K562 (cell line): ENCODE measurements around the gene MIEF2. TPM values are rescaled to one million over a fixed set of nuclear protein-coding genes. Genes with fewer than 3 reads are reported as not detected.

Experiments
- CBX1 ChIP-seq: sonication (generic); IDR thresholded peaks from 2 replicates; pipeline ENCODE4 v1.6.1; 2016; ENCODE audit warnings: antibody characterized with exemption, low read depth, mild to moderate bottlenecking
- CXXC5 ChIP-seq: fragments of 250-450 bp; sonication (Bioruptor Pico); IDR thresholded peaks from 2 replicates; pipeline ENCODE4 v1.8.0; 2022; ENCODE audit warnings: inconsistent platforms, mild to moderate bottlenecking, moderate library complexity
- DACH1 ChIP-seq: fragments of 450-650 bp; IDR thresholded peaks from 2 replicates; pipeline ENCODE4 v1.6.1; 2018; ENCODE audit not compliant: partially characterized antibody
- ELF4 ChIP-seq: fragments of 450-650 bp; formaldehyde crosslinking; IDR thresholded peaks from 2 replicates; pipeline ENCODE4 v1.4.0; 2022; ENCODE audit warnings: missing genetic modification characterization
- FOXJ2 ChIP-seq: fragments of 200-800 bp; sonication (Bioruptor generic); IDR thresholded peaks from 2 replicates; pipeline ENCODE4 v1.6.1; 2016; ENCODE audit warnings: missing genetic modification characterization, missing compliant biosample characterization
- JUN ChIP-seq, 2 experiments: sonication (generic) in 1 of 2; formaldehyde crosslinking in 1 of 2; IDR thresholded peaks; 2 replicates each; pipeline versions ENCODE4 v1.6.1 to v1.8.0; 2012 to 2022; ENCODE audit warnings: borderline replicate concordance in 2 of 2, mild to moderate bottlenecking in 2 of 2, improper control_type of control experiment in 1 of 2, low read depth in 1 of 2, low read length in 1 of 2, missing genetic modification reagents in 1 of 2
- LEF1 ChIP-seq: fragments of 450-650 bp; IDR thresholded peaks from 2 replicates; pipeline ENCODE4 v1.6.1; 2016; ENCODE audit warnings: mild to moderate bottlenecking
- NFIC ChIP-seq: fragments of 450-650 bp; IDR thresholded peaks from 2 replicates; pipeline ENCODE4 v1.6.1; 2017; ENCODE audit warnings: mild to moderate bottlenecking, inconsistent platforms
- POLR3G ChIP-seq: IDR thresholded peaks from 2 replicates; pipeline ENCODE4 v1.6.1; 2011; ENCODE audit not compliant: insufficient read length, insufficient replicate concordance; ENCODE audit errors: extremely low read depth
- PTBP1 ChIP-seq: fragments of 200-400 bp; formaldehyde crosslinking; IDR thresholded peaks from 2 replicates; pipeline ENCODE4 v1.6.1; 2017; ENCODE audit warnings: low read depth, low read length
- SRSF9 ChIP-seq: fragments of 200-400 bp; formaldehyde crosslinking; IDR thresholded peaks from 2 replicates; pipeline ENCODE4 v1.6.1; 2017; ENCODE audit warnings: low read depth, low read length, borderline replicate concordance
- SUPT5H ChIP-seq: fragments of 450-650 bp; IDR thresholded peaks from 2 replicates; pipeline ENCODE4 v1.6.1; 2016
- ZC3H11A ChIP-seq: IDR thresholded peaks from 2 replicates; pipeline ENCODE4 v1.6.1; 2012; ENCODE audit warnings: low read depth, low read length, improper control_type of control experiment
- ZEB2 ChIP-seq: fragments of 450-650 bp; IDR thresholded peaks from 2 replicates; pipeline ENCODE4 v1.6.1; 2016
- ZNF354B ChIP-seq: fragments of 250-450 bp; sonication (Bioruptor Pico); IDR thresholded peaks from 2 replicates; pipeline ENCODE4 v1.4.0; 2020
- polyA plus RNA-seq, 8 experiments: library from polyadenylated mRNA; depleted of rRNA in 4 of 8; stranded (reverse) in 5 of 8; unstranded in 3 of 8; fragments of >200 nt; fragmentation: Nextera tagmentation in 2 of 8; fragmentation: Illumina TruSeq in 1 of 8; extraction: Ambion mirVana in 2 of 8; extraction: Trizol in 1 of 8; gene quantifications; 2 replicates each; pipeline versions ENCODE4 v1.2.1 to v1.2.3, GENCODE V29; 2011 to 2014; ENCODE audit warnings: inconsistent platforms in 1 of 8, missing spikeins in 1 of 8
- total RNA-seq, 7 experiments: library from RNA; depleted of rRNA in 6 of 7; stranded (reverse); fragments of >200 nt in 6 of 7; fragmentation: Illumina TruSeq in 2 of 7; extraction: Trizol in 2 of 7; gene quantifications; 2 replicates each; pipeline versions ENCODE4 v1.2.1 to v1.2.3, GENCODE V29; 2011 to 2021; ENCODE audit warnings: low replicate concordance in 1 of 7
- TF ChIP-seq, protein P1 (sequence below): IDR thresholded peaks from 2 replicates; pipeline ENCODE4 v1.6.1; 2012; ENCODE audit warnings: low read depth, low read length, improper control_type of control experiment, borderline replicate concordance
- TF ChIP-seq, protein P2 (sequence below): fragments of 250-450 bp; sonication (Bioruptor Pico); IDR thresholded peaks from 2 replicates; pipeline ENCODE4 v1.5.0; 2021; ENCODE audit warnings: mild to moderate bottlenecking, borderline replicate concordance

The MIEF2 gene
- total and polyA plus RNA-seq, 9 of the 15 experiments (the other 6 are each of a cell fraction or from before 2014, with no cell fraction given), result 0.10 to 8.2 (median 2.4) TPM

DNA sequence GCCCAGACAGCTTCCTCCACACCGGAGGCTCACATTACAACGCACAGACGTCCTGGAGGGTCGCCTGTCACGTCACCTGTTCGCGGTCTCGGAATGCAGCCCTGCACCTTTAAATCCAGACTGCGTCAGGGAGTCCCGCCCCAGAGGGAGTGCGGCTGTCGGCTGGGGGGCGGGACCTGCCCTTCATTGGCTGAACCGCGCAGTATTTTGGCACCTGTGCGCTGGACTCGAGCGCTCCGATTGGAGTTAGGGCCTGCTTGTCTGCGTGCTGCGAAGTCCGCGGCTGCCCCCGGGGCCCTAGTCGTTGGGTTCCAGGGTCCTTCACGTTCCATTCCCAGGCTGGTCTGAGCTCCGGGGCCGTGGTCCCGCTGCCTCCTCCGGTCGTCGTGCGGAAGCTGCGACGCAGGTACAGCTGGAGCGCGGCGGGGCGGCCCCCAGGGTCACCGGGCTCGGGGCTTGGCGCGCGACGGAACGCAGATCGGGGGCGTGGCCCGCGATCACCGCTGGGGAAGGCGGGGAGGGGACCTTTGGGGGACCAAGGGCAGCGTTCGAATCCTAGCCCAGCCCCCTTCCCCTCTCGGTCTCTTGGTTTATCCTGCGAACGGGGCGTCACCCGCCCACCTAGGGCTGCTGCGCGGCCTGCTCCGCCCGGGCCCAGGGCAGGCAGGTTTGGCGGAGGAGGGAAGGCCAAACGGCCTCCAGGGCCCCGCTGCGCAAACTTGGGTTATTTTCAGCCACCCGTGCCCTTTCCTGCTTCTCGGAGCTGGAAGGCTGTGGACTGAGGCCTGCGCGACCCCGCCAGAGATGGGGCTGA is at the start of gene MIEF2 (continued):
- no peak for TF ChIP-seq CBX1
- no peak for TF ChIP-seq SRSF9
- no peak for TF ChIP-seq JUN (IDR thresholded peaks at IDR 0.05; ENCODE audit: borderline replicate concordance, low read depth, low read length)
- no peak for TF ChIP-seq JUN (CRISPR knock-in tag; IDR thresholded peaks at IDR 0.05; ENCODE audit: borderline replicate concordance)
- no peak for TF ChIP-seq PTBP1
- TF ChIP-seq SUPT5H, result no peak
- no peak for TF ChIP-seq ZEB2
- TF ChIP-seq, protein P1, sequence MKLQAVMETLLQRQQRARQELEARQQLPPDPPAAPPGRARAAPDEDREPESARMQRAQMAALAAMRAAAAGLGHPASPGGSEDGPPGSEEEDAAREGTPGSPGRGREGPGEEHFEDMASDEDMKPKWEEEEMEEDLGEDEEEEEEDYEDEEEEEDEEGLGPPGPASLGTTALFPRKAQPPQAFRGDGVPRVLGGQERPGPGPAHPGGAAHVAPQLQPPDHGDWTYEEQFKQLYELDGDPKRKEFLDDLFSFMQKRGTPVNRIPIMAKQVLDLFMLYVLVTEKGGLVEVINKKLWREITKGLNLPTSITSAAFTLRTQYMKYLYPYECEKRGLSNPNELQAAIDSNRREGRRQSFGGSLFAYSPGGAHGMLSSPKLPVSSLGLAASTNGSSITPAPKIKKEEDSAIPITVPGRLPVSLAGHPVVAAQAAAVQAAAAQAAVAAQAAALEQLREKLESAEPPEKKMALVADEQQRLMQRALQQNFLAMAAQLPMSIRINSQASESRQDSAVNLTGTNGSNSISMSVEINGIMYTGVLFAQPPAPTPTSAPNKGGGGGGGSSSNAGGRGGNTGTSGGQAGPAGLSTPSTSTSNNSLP, result no peak
- TF ChIP-seq DACH1, result no peak
- no peak for TF ChIP-seq ZNF354B (CRISPR knock-in tag)
- no peak for TF ChIP-seq ZC3H11A
- no peak for TF ChIP-seq POLR3G
- TF ChIP-seq NFIC, result no peak
- peak; percentile 93 for TF ChIP-seq CXXC5 (CRISPR knock-in tag)
- no peak for TF ChIP-seq FOXJ2 (tag)
- TF ChIP-seq LEF1, result no peak
- TF ChIP-seq ELF4 (CRISPR knock-in tag), result no peak
- TF ChIP-seq, protein P2, sequence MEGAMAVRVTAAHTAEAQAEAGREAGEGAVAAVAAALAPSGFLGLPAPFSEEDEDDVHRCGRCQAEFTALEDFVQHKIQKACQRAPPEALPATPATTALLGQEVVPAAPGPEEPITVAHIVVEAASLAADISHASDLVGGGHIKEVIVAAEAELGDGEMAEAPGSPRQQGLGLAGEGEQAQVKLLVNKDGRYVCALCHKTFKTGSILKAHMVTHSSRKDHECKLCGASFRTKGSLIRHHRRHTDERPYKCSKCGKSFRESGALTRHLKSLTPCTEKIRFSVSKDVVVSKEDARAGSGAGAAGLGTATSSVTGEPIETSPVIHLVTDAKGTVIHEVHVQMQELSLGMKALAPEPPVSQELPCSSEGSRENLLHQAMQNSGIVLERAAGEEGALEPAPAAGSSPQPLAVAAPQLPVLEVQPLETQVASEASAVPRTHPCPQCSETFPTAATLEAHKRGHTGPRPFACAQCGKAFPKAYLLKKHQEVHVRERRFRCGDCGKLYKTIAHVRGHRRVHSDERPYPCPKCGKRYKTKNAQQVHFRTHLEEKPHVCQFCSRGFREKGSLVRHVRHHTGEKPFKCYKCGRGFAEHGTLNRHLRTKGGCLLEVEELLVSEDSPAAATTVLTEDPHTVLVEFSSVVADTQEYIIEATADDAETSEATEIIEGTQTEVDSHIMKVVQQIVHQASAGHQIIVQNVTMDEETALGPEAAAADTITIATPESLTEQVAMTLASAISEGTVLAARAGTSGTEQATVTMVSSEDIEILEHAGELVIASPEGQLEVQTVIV (CRISPR knock-in tag), result no peak
